ENCODE results near the gene ZFYVE26.
"Not testable (repeated sequence)": the region's sequence is repeated elsewhere in the genome, so short reads cannot be mapped to it uniquely, and the experiment has no call there.

Gene ZFYVE26

GRCh38 chr14:67722293-67722692 is 94.1 kb downstream of the ZFYVE26 start:
- peak; percentile 87 for ATAC-seq
- TF ChIP-seq ZNF70 (CRISPR knock-in tag; IDR thresholded peaks at IDR 0.05) (no peak), ARNTL (CRISPR knock-in tag; IDR thresholded peaks at IDR 0.05; ENCODE audit: borderline replicate concordance, low read depth) (no peak)

GRCh38 chr14:67721875-67722274 is 94.5 kb downstream of the ZFYVE26 start:
- TF ChIP-seq ARNTL (CRISPR knock-in tag; IDR thresholded peaks at IDR 0.05; ENCODE audit: borderline replicate concordance, low read depth) (no peak), ZNF70 (CRISPR knock-in tag; IDR thresholded peaks at IDR 0.05) (no peak), PPARA (CRISPR knock-in tag; IDR thresholded peaks at IDR 0.05; ENCODE audit: borderline replicate concordance) (no peak), ZFP30 (CRISPR knock-in tag; IDR thresholded peaks at IDR 0.05) (no peak), RARB (CRISPR knock-in tag; IDR thresholded peaks at IDR 0.05) (no peak), PATZ1 (CRISPR knock-in tag; IDR thresholded peaks at IDR 0.05; ENCODE audit: borderline replicate concordance) (no peak), TCF4 (CRISPR knock-in tag; IDR thresholded peaks at IDR 0.05; ENCODE audit: borderline replicate concordance) (no peak), OSR1 (CRISPR knock-in tag; IDR thresholded peaks at IDR 0.05) (no peak), ESRRG (CRISPR knock-in tag; IDR thresholded peaks at IDR 0.05) (no peak), POU6F1 (CRISPR knock-in tag; IDR thresholded peaks at IDR 0.05; ENCODE audit: borderline replicate concordance, low read depth) (no peak)
- ATAC-seq = no peak

- no peak for TF ChIP-seq ESRRG (CRISPR knock-in tag; IDR thresholded peaks at IDR 0.05)
- TF ChIP-seq PPARA (CRISPR knock-in tag; IDR thresholded peaks at IDR 0.05; ENCODE audit: borderline replicate concordance) = no peak
- no peak for TF ChIP-seq RARB (CRISPR knock-in tag; IDR thresholded peaks at IDR 0.05)
- no peak for TF ChIP-seq POU6F1 (CRISPR knock-in tag; IDR thresholded peaks at IDR 0.05; ENCODE audit: borderline replicate concordance, low read depth)
- no peak for TF ChIP-seq ARNTL (CRISPR knock-in tag; IDR thresholded peaks at IDR 0.05; ENCODE audit: borderline replicate concordance, low read depth)
- no peak for TF ChIP-seq ISL1 (CRISPR knock-in tag; IDR thresholded peaks at IDR 0.05)
- TF ChIP-seq SNAI2 (CRISPR knock-in tag; IDR thresholded peaks at IDR 0.05) = no peak
- no peak for TF ChIP-seq GLIS3 (CRISPR knock-in tag; IDR thresholded peaks at IDR 0.05)
- no peak for TF ChIP-seq ZFP30 (CRISPR knock-in tag; IDR thresholded peaks at IDR 0.05)
- no peak for TF ChIP-seq OSR1 (CRISPR knock-in tag; IDR thresholded peaks at IDR 0.05)
Measured at GRCh38 chr14:67719866-67720265, 96.5 kb downstream of the ZFYVE26 start.

DNA sequence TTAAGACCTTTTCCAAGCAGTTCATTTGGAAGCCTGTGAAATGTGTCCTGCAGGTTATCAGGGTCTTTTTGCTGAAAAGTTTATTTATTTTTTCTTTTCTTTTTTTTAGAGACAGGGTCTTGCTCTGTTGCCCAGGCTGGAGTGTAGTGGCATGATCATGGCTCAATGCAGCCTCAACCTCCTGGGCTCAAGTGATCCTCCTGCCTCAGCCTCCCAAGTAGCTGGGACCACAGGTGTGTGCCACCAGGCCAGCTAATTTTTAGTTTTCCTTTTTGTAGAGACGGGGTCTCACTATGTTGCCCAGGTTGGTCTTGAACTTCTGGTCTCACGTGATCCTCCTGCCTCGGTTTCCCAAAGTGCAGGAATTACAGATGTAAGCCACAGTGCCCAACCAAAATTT is 97.0 kb downstream of the ZFYVE26 start:
- ATAC-seq = not testable (repeated sequence)

More at GRCh38 chr14:67719866-67720265, 96.5 kb downstream of the ZFYVE26 start:
- no peak for ATAC-seq

DNA sequence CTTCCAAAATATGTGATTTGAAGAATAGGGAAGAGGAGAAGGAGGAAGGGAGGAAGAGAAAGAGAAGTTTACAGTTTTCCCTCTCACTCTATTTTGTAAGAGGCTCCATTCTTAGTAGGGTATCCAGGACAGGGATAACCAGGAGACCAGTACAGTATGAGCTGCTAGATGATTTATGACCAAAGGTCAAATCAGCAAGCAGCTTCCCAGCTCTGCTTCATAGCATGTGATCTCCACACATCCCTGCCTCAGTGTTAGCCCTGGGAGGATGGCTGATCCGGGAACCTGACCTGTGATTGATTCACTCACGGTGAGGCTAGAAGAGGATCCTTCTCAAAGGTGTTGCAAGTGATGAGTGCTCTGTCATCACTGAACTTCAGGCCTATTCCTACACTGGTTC is 98.1 kb downstream of the ZFYVE26 start:
- no peak for ATAC-seq
- no peak for TF ChIP-seq BACH2 (CRISPR knock-in tag; IDR thresholded peaks at IDR 0.05; ENCODE audit: borderline replicate concordance)
- TF ChIP-seq CREB5 (CRISPR knock-in tag; IDR thresholded peaks at IDR 0.05; ENCODE audit: low read depth) = no peak
- TF ChIP-seq ARNTL (CRISPR knock-in tag; IDR thresholded peaks at IDR 0.05; ENCODE audit: borderline replicate concordance, low read depth) = no peak
- TF ChIP-seq, protein P1, sequence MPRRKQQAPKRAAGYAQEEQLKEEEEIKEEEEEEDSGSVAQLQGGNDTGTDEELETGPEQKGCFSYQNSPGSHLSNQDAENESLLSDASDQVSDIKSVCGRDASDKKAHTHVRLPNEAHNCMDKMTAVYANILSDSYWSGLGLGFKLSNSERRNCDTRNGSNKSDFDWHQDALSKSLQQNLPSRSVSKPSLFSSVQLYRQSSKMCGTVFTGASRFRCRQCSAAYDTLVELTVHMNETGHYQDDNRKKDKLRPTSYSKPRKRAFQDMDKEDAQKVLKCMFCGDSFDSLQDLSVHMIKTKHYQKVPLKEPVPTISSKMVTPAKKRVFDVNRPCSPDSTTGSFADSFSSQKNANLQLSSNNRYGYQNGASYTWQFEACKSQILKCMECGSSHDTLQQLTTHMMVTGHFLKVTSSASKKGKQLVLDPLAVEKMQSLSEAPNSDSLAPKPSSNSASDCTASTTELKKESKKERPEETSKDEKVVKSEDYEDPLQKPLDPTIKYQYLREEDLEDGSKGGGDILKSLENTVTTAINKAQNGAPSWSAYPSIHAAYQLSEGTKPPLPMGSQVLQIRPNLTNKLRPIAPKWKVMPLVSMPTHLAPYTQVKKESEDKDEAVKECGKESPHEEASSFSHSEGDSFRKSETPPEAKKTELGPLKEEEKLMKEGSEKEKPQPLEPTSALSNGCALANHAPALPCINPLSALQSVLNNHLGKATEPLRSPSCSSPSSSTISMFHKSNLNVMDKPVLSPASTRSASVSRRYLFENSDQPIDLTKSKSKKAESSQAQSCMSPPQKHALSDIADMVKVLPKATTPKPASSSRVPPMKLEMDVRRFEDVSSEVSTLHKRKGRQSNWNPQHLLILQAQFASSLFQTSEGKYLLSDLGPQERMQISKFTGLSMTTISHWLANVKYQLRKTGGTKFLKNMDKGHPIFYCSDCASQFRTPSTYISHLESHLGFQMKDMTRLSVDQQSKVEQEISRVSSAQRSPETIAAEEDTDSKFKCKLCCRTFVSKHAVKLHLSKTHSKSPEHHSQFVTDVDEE (CRISPR knock-in tag; IDR thresholded peaks at IDR 0.05) = no peak
- no peak for TF ChIP-seq RARB (CRISPR knock-in tag; IDR thresholded peaks at IDR 0.05)
- no peak for TF ChIP-seq TCF4 (CRISPR knock-in tag; IDR thresholded peaks at IDR 0.05; ENCODE audit: borderline replicate concordance)
- no peak for TF ChIP-seq OSR1 (CRISPR knock-in tag; IDR thresholded peaks at IDR 0.05)
- no peak for TF ChIP-seq POU6F1 (CRISPR knock-in tag; IDR thresholded peaks at IDR 0.05; ENCODE audit: borderline replicate concordance, low read depth)

Measured in SK-N-SH treated with all-trans-retinoic acid at 6 μM for 48 hours (cell line).